GM23248 (cell line): ENCODE results near the gene LCP2.

Source experiments
- EZH2 ChIP-seq: fragments of 200-600 bp; sonication (generic); IDR thresholded peaks from 2 replicates; pipeline ENCODE4 v1.6.1; 2018; ENCODE audit warnings: antibody characterized with exemption, mild to moderate bottlenecking; ENCODE audit not compliant: insufficient read depth, poor library complexity, severe bottlenecking
- EZH2phosphoT487 ChIP-seq: fragments of 200-600 bp; sonication (generic); IDR thresholded peaks from 2 replicates; pipeline ENCODE4 v1.6.1; 2018; ENCODE audit warnings: antibody characterized with exemption, moderate library complexity, mild to moderate bottlenecking, low read depth; ENCODE audit not compliant: insufficient read depth

DNA sequence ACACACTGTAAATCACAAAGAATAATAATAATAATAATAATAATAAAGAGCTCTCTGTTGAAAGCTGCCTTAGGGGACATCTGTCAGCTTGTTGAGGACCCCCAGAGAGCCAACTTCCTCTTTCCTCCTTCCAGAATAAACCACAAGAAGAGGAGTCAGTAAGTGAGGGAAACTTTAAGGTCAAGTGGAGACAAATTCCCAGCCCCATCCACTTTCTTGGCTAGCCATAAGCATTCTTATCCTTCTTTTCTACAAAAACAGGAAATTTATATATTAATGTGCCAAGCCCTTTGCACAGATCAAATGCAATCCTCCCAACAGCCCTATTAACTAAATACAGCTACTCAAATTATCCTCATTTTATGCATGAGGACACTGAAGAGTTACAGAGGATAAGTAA is 74.2 kb downstream of the LCP2 start:
- TF ChIP-seq EZH2 (no peak), EZH2phosphoT487 (no peak)
